B cell (primary cell): ENCODE results near the gene KIRREL3. TPM values are rescaled to one million over a fixed set of nuclear protein-coding genes. Genes with fewer than 3 reads are reported as not detected.

Experiments used
- ATAC-seq: fragments of 200-7000 bp; cut with Tn5 transposase; one replicate; pipeline ENCODE4 v1.10.0; 2021; ENCODE audit warnings: low read depth, mild to moderate bottlenecking, moderate number of reproducible peaks, moderate library complexity
- CTCF ChIA-PET: fragments of 350-600 bp; sonication (Branson Sonifier 250); formaldehyde crosslinking; loops from one replicate; lab custom pipeline; 2021; ENCODE audit warnings: antibody characterized with exemption, inconsistent platforms; lab: Charles Lee
- POLR2A ChIA-PET: fragments of 350-600 bp; sonication (Branson Sonifier 250); formaldehyde crosslinking; loops from one replicate; lab custom pipeline; 2021; ENCODE audit warnings: antibody characterized with exemption; lab: Charles Lee
- DNase-seq: peaks from one replicate; pipeline ENCODE4 v3.0.0; 2013
- H2AFZ ChIP-seq: 2 replicates; pipeline ENCODE4 v1.6.1; 2012; ENCODE audit warnings: mild to moderate bottlenecking, low read depth, low read length; ENCODE audit not compliant: insufficient read depth, poor library complexity, severe bottlenecking
- H3K27ac ChIP-seq, 2 donors: 1 replicate in 1 of 2; 2 replicates in 1 of 2; pipeline ENCODE4 v1.5.1; 2012 to 2013; ENCODE audit warnings: low read length in 2 of 2, mild to moderate bottlenecking in 2 of 2, moderate library complexity in 1 of 2
- H3K27me3 ChIP-seq, 4 experiments: fragments of 200-600 bp in 1 of 4; sonication (generic) in 1 of 4; replicated peaks in 1 of 4; 1 replicate in 2 of 4; 2 replicates in 2 of 4; pipeline versions ENCODE4 v1.6.1 to v1.7.0; 2013 to 2016; ENCODE audit warnings: low read length in 3 of 4, mild to moderate bottlenecking in 2 of 4, mixed read lengths in 1 of 4, moderate library complexity in 1 of 4; ENCODE audit not compliant: insufficient read depth in 4 of 4, control insufficient read depth in 3 of 4; ENCODE audit errors: control extremely low read depth in 1 of 4
- H3K36me3 ChIP-seq, 2 experiments: replicated peaks in 1 of 2; 1 replicate in 1 of 2; 2 replicates in 1 of 2; pipeline versions ENCODE4 v1.6.1 to v1.7.1; 2013; ENCODE audit warnings: low read length in 1 of 2; ENCODE audit not compliant: insufficient read depth in 2 of 2, control insufficient read depth in 1 of 2; ENCODE audit errors: control extremely low read depth in 1 of 2, extremely low read depth in 1 of 2
- H3K4me1 ChIP-seq, 2 donors: fragments of 200-600 bp in 1 of 2; sonication (generic) in 1 of 2; 1 replicate in 1 of 2; 2 replicates in 1 of 2; pipeline versions ENCODE4 v1.5.1 to v1.6.1; 2013 to 2017; ENCODE audit warnings: low read length in 2 of 2; ENCODE audit not compliant: control insufficient read depth in 2 of 2, insufficient read depth in 2 of 2
- H3K4me2 ChIP-seq: replicated peaks from 2 replicates; pipeline ENCODE3; 2012; ENCODE audit warnings: mild to moderate bottlenecking, low read depth, low read length; ENCODE audit not compliant: poor library complexity, severe bottlenecking
- H3K4me3 ChIP-seq, 5 experiments: fragments of 200-600 bp in 1 of 5; sonication (generic) in 1 of 5; 1 replicate in 3 of 5; 2 replicates in 2 of 5; pipeline versions ENCODE4 v1.5.1 to v1.7.0; 2011 to 2016; ENCODE audit warnings: low read length in 4 of 5, mild to moderate bottlenecking in 4 of 5, low read depth in 2 of 5, control low read depth in 1 of 5, moderate library complexity in 1 of 5; ENCODE audit not compliant: insufficient read depth in 1 of 5; ENCODE audit errors: control extremely low read depth in 1 of 5, extremely low read depth in 1 of 5
- H3K79me2 ChIP-seq: fragments of 200-600 bp; sonication (generic); one replicate; pipeline ENCODE4 v1.6.0; 2016; ENCODE audit warnings: low read length; ENCODE audit not compliant: control insufficient read depth, insufficient read depth
- H3K9ac ChIP-seq: fragments of 200-600 bp; sonication (generic); 2 replicates; pipeline ENCODE4 v1.6.1; 2017; ENCODE audit warnings: mild to moderate bottlenecking, low read length, moderate library complexity
- H3K9me3 ChIP-seq, 3 donors: one replicate each; pipeline versions ENCODE4 v1.6.1 to v1.7.1; 2013; ENCODE audit warnings: low read length in 2 of 3; ENCODE audit not compliant: control insufficient read depth in 2 of 3, insufficient read depth in 1 of 3; ENCODE audit errors: control extremely low read depth in 1 of 3
- H4K20me1 ChIP-seq: 2 replicates; pipeline ENCODE4 v1.6.0; 2012; ENCODE audit warnings: mild to moderate bottlenecking, low read length; ENCODE audit not compliant: insufficient read depth, control insufficient read depth, poor library complexity, severe bottlenecking
- H3K27ac Mint-ChIP-seq: one replicate; pipeline ENCODE4 v1.8.0; 2021; ENCODE audit warnings: mixed read lengths
- H3K27me3 Mint-ChIP-seq: one replicate; pipeline ENCODE4 v1.8.0; 2021; ENCODE audit warnings: mixed read lengths
- H3K4me1 Mint-ChIP-seq: one replicate; pipeline ENCODE4 v1.8.0; 2021; ENCODE audit warnings: mixed read lengths
- H3K4me3 Mint-ChIP-seq: one replicate; pipeline ENCODE4 v1.8.0; 2021; ENCODE audit warnings: mixed read lengths
- H3K9me3 Mint-ChIP-seq: one replicate; pipeline ENCODE4 v1.8.0; 2022; ENCODE audit warnings: mixed read lengths; ENCODE audit not compliant: insufficient read depth
- EZH2 ChIP-seq: IDR thresholded peaks from 2 replicates; pipeline ENCODE4 v1.6.1; 2012; ENCODE audit warnings: borderline replicate concordance, low read depth, mild to moderate bottlenecking, moderate library complexity, low read length; ENCODE audit not compliant: insufficient read depth, poor library complexity, severe bottlenecking
- WGBS: methylation state at CpG from one replicate; pipeline ENCODE4 v1.1.5; 2013; ENCODE audit warnings: missing lambda C conversion rate; ENCODE audit not compliant: insufficient coverage; 5-methylcytosine and 5-hydroxymethylcytosine counted together
- intact Hi-C: fragments of 100-400 bp; cut with micrococcal nuclease; formaldehyde crosslinking; loops from one replicate; pipeline ENCODE4 v1.10.0; 2022
- polyA plus RNA-seq: library from polyadenylated mRNA; depleted of rRNA; stranded (reverse); fragments of >200 nt; gene quantifications from 2 replicates; pipeline ENCODE4 v1.2.3, GENCODE V29; 2012
- total RNA-seq, 2 donors: library from RNA; stranded (reverse); fragments of 120-200 nt in 1 of 2; gene quantifications; 1 replicate in 1 of 2; 2 replicates in 1 of 2; pipeline versions ENCODE4 v1.2.3 to v1.2.4, GENCODE V29; 2013 to 2022
- TF ChIP-seq, protein P1 (sequence below): fragments of 200-600 bp; IDR thresholded peaks from one replicate; pipeline ENCODE4 v1.8.0; 2022; ENCODE audit warnings: antibody characterized with exemption, mild to moderate bottlenecking

KIRREL3 gene
- total and polyA plus RNA-seq, 2 donors (not counting 1 experiment from before 2014, with no cell fraction given) = not detected

DNA sequence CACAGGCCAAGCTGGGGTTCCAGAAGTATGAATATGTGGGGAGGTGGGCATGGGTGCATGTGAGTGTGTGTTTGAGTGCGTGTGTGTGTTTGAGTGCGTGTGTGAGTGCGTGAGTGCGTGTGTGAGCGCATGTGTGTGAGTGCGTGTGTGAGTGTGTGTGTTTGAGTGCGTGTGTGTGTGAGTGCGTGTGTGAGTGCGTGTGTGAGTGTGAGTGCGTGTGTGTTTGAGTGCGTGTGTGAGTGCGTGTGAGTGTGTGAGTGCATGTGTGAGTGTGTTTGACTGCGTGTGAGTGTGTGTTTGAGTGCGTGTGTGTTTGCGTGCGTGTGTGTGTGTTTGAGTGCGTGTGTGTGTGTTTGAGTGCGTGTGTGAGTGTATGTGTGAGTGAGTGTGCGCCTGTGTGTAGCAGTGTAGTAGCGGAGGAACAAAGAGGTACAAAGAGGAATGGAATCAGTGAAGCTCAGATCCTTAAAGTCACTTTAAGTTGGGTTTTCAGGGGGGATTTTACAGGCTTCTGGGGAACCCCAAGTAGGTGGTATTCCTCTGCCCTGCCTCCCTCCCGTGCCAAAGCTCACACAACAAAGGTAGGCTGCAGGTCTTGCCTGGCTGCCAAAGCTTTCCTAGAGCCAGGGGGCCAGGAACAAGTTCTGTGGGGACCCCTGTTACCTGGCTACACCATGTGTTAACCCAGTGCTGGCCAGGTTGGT is 137.1 kb downstream of the KIRREL3 start:
- H3K4me1 ChIP-seq = no peaks in the 10 kb centered on the region
- peaks cover 0 to 2% (median 0%) of the 10 kb centered on the region in 3 donors for H3K9me3 ChIP-seq
- ATAC-seq (no peak), DNase-seq (no peak)
- peaks cover 0 to under 1% (median 0%) of the 10 kb centered on the region in 4 experiments for H3K27me3 ChIP-seq
- no peaks in the 10 kb centered on the region for H4K20me1 ChIP-seq
- WGBS = 77% methylated on average over 19 of the region's 21 CpGs
- Mint-ChIP-seq H3K4me1 (no peaks in the 10 kb centered on the region), H3K27ac (no peak overlapping the region), H3K4me3 (no peak overlapping the region), H3K9me3 (no peaks in the 10 kb centered on the region), H3K27me3 (peaks cover 4% of the 10 kb centered on the region)
- no peaks in the 10 kb centered on the region for H3K79me2 ChIP-seq
- no peak overlapping the region for H3K27ac ChIP-seq
- TF ChIP-seq, protein P1, sequence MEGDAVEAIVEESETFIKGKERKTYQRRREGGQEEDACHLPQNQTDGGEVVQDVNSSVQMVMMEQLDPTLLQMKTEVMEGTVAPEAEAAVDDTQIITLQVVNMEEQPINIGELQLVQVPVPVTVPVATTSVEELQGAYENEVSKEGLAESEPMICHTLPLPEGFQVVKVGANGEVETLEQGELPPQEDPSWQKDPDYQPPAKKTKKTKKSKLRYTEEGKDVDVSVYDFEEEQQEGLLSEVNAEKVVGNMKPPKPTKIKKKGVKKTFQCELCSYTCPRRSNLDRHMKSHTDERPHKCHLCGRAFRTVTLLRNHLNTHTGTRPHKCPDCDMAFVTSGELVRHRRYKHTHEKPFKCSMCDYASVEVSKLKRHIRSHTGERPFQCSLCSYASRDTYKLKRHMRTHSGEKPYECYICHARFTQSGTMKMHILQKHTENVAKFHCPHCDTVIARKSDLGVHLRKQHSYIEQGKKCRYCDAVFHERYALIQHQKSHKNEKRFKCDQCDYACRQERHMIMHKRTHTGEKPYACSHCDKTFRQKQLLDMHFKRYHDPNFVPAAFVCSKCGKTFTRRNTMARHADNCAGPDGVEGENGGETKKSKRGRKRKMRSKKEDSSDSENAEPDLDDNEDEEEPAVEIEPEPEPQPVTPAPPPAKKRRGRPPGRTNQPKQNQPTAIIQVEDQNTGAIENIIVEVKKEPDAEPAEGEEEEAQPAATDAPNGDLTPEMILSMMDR = no peak
- no peak for TF ChIP-seq EZH2
- no peak overlapping the region for H3K9ac ChIP-seq
- H3K36me3 ChIP-seq = no peaks in the 10 kb centered on the region
- no peak overlapping the region for H2AFZ ChIP-seq
- intact Hi-C loops = no loop called here
- no peak overlapping the region for H3K4me3 ChIP-seq
- POLR2A ChIA-PET = no interaction called here
- H3K4me2 ChIP-seq = no peak overlapping the region
- CTCF ChIA-PET = no interaction called here

- intact Hi-C loops = no loop called here
- no peak for DNase-seq
Observed at GRCh38 chr11:126862664-126863243, 137.8 kb downstream of the KIRREL3 start.

More at GRCh38 chr11:126862664-126863243, 137.8 kb downstream of the KIRREL3 start:
- CTCF ChIA-PET = no interaction called here
- no peaks in the 10 kb centered on the region for H3K4me1 Mint-ChIP-seq
- Histone ChIP-seq H3K79me2 (no peaks in the 10 kb centered on the region), H3K4me3 (no peak overlapping the region), H3K27me3 (no peaks in the 10 kb centered on the region), H4K20me1 (no peaks in the 10 kb centered on the region), H3K36me3 (no peaks in the 10 kb centered on the region), H3K9ac (no peak overlapping the region), H3K4me2 (no peak overlapping the region), H3K9me3 (peaks cover 0 to 2% (median 0%) of the 10 kb centered on the region in 3 donors), H2AFZ (no peak overlapping the region), H3K27ac (no peak overlapping the region), H3K4me1 (no peaks in the 10 kb centered on the region)
- ATAC-seq = no peak
- no peak overlapping the region for H3K27ac Mint-ChIP-seq
- H3K4me3 Mint-ChIP-seq = no peak overlapping the region
- H3K9me3 Mint-ChIP-seq = no peaks in the 10 kb centered on the region
- 67% methylated on average over 7 of the region's 7 CpGs for WGBS
- TF ChIP-seq, protein P1 = no peak
- TF ChIP-seq EZH2 = no peak
- POLR2A ChIA-PET = no interaction called here
- H3K27me3 Mint-ChIP-seq = peaks cover 4% of the 10 kb centered on the region
